Activated CD4-positive, alpha-beta T cell treated with anti-CD3 and anti-CD28 coated beads for 1 hour (primary cell): Measurements from ENCODE around the gene SBNO2.

ENCODE experiments used
- DNase-seq: peaks from one replicate; pipeline ENCODE4 v3.0.0-alpha.2; 2020

Gene SBNO2

DNA sequence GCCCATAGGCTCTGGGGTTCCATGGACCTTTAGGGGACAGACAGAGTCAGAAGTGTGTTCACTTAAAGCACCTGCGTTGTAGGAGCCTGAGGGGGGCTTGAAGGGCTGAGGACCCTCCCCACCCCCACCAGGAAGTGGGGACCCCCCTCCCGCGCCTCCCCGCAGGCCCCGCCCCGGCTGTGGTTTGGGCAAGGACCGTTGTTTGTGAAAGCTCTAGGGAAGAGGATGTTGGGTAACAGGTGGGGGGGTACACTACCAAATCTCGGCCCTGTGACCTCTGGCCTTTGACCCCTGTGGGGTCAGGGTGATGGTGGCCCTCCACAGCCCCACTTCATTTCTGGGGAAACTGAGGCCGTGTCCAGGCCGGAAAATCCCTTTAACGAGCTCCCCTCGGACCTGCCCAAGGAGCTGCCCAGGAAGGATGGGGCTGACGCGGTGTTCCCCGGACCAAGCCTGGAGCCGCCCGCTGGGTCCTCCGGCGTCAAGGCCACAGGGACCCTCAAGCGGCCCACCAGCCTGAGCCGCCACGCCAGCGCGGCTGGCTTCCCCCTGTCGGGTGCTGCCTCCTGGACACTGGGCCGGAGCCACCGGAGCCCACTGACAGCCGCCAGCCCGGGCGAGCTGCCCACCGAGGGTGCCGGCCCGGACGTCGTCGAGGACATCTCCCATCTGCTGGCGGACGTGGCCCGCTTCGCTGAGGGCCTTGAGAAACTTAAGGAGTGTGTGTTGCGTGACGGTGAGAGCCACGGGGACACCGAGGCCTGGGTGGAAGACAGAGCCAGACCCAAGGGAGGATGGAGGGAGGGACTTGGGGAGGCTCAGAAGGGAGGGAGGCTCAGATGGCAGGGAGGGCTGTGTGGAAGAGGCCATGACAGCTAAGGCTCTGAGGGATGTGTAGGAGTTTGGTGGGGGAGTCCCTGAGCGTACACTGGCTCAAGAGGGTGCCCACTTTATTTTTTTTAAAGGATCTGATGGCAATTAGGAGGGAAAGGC, 105.8 kb downstream of the SBNO2 start:
- peak; percentile 56 for DNase-seq

DNA sequence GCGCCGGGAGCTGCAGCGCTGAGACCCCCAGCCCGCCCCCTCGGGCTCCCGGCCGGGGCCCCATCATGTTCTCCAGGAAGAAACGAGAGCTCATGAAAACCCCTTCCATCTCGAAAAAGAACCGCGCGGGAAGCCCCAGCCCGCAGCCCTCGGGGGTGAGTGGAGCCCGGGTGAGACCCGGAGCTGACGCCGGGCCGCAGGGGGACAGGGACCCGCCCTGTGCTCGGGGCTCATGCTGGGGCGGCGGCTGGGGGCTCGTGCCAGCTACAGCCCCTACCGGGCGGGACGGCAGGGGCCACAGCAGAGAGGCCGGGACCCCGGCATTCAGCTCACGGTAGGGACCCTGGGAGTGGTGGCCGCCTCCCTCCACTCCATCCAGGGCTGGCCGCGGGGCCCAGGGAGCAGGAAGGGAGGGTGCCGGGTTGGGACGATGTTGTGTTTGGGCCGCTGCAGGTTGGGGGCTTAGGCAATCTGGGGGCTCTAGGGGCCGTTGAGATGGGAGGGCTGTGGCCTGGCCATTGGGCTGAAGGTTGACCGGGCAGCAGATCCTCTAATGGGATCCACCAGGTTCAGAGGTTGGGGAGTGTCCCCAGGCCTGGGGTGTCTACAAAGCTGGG, 106.6 kb downstream of the SBNO2 start:
- no peak for DNase-seq

DNA sequence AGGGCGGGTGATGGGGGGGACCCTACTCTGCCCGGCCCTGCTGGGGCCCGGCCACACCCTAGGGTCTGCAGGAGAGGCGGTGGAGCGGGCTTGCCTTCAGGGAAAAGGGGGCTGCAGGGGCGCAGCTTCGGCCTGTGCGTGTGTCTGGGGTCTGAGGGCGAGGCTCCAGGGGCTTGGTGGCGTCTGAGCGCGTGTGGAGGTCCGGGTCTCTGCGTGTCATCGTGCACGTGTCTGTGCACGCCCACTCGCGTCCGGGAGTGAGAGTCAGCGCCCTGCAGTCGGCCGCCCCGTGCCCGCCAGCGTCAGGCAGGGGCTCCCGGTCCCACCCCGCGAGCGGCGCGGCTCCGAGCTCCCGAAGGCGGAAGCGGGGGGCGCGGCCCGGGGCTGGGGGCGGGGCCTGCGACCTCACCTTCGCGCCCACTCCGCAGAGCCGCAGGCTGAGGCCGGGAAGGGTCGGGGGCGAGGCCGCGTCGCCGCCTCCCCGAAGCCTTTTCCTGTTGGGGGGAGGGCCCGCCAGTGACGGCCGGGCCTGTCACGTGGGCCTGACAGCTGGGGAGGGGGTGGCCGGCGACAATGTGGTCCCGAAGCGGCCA, 107.2 kb downstream of the SBNO2 start, which contains the start of gene ARHGAP45:
Gene ARHGAP45 (plus strand): TSS at position 420 of the 593 bp plus-strand sequence. CDS start 239 bp downstream, outside the sequence.
- peak; percentile 73 for DNase-seq

DNA sequence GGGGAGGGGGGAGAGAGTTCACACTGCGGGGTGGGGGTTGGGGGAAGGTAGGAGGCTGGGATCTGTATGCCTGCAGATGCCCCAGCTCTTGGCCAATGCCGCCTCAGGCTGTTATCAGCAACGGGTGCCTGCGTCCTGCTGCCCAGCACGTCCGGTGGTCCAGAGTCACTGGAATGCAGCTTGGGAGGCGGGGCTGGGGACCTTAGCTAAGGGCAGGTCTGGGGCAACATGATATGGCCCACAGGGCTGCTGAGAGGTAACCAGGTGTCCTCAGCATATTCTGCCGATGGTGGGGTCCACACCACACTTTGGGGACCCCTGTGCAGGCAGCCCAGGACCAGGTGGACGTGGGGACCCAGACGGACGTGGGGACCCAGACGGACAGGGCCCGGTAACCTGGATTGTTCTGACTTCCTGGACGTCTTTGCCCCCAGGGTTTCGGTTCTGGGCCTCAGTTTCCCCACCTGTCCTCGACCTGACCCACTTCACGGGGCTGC, 107.8 kb downstream of the SBNO2 start:
- DNase-seq = no peak

DNA sequence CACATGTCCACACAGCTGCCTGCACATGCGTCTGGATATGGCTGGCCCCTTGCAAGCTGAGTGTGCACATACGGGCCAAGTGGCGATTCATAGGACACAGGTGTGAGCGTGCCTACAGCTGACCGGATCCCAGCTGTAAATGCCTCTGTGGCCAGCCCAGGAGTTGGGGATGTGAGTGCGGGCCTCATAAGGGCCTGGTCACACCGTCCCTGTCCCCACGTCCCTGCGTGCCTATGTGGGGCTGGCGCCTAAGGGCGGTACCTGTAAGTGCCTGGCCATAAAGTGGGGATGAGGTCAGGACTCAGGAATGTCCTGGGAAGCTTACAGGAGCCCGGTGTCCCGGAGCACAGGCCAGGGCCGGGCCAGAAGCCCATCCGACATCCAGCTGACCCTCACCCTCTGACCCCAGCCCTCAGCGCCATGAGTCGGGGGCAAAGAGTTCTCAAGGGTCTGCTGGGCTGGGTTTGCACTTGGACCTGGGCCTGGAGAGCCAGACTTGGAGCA, 108.4 kb downstream of the SBNO2 start:
- DNase-seq = no peak

DNA sequence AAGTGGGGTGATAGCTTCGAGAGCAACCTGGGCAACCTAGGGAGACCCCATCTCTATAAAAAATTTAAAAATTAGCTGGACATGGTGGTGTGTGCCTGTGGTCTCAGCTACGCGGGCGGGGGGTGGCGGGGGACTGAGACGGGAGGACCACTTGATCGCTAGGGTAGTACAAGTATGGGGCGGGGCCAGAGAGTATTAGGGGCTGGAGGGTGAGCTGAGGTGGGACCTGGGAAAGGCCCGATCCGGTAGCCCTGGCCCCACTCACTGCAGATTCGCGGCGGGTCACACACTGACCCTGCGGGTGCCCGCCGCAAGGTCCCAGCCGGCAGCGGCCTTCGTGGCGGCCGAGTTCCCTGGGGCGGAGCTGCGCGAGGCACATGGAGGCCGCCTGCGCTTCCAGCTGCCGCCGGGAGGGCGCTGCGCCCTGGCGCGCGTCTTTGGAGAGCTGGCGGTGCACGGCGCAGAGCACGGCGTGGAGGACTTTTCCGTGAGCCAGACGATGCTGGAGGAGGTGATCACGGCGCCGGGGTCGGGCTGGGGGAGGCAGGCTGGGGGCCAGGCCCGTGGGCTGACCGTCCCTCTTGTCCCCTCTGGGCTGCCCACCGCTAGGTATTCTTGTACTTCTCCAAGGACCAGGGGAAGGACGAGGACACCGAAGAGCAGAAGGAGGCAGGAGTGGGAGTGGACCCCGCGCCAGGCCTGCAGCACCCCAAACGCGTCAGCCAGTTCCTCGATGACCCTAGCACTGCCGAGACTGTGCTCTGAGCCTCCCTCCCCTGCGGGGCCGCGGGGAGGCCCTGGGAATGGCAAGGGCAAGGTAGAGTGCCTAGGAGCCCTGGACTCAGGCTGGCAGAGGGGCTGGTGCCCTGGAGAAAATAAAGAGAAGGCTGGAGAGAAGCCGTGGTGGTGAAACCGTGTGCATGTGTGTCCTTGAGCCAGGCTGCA, 109.1 kb downstream of the SBNO2 start:
- DNase-seq = peak; percentile 66

DNA sequence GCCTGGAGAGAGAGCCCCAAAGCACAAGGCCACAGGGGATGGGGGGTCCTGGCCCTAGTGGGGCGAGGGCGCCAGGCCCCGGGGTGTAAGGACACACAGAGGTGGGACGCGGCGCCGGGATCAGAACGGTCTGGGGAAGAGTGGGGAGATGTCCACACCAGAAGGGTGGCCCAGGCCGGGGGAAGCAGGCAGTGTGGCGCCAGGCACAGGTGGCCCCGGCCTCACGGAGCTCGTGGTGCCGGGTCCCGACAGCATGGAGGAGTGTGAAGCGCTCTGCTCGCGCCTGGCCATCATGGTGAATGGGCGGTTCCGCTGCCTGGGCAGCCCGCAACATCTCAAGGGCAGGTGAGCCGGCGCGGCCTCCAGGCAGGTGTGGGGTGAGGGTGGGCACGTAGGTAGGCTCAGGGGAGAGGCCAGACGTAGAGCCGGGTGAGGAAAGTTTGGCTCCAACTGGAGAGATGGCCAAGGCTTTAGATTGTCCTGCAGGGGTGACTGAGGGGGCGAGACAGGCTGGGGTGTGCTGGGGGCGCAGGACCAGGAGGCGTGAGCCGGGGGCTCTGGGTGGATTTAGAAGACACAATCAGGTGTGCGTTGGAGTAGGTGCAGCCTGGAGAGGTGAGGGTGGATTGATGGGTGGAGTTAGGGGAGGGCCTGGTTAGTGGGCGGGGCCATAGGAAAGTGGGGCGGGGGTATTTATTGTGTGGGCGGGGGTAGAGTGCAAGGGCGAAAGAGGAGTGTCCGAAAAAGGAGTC, 110.0 kb downstream of the SBNO2 start:
- no peak for DNase-seq

DNA sequence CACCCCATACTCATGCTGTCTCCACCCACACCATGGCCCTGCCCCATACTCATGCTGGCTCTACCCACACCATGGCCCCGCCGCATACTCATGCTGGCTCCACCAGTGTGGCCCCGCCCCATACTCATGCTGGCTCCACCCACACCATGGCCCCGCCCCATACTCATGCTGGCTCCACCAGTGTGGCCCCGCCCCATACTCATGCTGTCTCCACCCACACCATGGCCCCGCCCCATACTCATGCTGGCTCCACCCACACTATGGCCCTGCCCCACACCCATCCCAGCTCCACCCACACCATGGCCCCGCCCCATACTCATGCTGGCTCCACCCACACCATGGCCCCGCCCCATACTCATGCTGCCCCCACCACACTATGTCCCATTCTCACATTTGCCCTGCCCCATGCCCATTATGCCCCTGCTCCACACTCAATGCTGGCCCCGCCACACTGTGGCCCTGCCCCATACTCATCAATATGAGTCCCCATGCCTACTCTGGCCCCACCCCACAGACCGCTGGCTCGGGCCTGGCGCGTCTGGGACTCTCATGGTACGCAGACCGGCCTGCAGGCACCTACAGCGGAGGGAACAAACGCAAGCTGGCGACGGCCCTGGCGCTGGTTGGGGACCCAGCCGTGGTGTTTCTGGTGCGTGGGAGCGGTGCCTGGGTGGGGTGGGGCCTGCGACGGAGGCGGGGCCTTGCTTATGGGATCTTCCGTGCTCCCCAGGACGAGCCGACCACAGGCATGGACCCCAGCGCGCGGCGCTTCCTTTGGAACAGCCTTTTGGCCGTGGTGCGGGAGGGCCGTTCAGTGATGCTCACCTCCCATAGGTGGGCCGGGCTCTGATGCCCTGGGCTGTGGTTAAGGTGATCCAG, 110.8 kb downstream of the SBNO2 start:
- peak; percentile 46 for DNase-seq

DNA sequence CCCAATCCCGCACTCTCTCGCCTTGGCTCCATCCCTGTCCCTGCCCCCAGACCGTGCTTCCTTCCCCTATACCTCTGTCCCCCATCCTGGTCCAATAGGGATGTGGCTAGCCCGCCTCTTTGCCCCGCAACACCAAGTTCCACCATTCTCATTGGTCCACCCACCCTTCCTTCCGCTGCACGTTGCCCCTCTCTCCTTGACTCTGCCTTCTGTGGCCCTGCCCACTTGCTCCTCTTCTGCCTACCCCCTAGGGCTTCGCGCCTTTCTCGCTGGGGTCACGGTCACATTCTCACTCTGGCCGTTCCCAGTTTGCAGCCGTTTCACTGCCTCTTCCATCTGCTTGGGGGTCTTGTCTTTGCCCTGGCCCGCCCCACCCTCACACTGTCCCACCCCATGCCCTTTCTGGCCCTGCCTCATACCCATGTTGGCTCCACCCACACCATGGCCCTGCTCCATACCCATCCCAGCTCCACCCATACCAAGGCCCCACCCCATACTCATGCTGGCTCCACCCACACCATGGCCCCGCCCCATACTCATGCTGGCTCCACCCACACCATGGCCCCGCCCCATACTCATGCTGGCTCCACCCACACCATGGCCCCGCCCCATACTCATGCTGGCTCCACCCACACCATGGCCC, 111.6 kb downstream of the SBNO2 start:
- no peak for DNase-seq

DNA sequence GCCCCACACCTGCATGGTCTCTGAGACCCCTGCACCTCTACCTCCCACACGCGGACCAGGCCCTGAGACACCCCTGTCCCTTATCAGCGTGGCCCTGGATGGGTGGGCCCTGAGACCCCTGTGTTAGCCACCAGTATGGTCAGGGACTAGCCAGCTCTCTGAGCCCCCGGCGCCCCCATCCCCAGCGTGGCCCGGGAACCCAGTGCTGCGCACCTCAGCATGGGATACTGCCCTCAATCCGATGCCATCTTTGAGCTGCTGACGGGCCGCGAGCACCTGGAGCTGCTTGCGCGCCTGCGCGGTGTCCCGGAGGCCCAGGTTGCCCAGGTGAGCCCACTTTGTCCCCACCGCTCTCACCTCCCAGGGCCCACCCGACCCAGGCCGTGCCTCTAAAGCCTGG, 112.1 kb downstream of the SBNO2 start:
- DNase-seq = no peak

DNA sequence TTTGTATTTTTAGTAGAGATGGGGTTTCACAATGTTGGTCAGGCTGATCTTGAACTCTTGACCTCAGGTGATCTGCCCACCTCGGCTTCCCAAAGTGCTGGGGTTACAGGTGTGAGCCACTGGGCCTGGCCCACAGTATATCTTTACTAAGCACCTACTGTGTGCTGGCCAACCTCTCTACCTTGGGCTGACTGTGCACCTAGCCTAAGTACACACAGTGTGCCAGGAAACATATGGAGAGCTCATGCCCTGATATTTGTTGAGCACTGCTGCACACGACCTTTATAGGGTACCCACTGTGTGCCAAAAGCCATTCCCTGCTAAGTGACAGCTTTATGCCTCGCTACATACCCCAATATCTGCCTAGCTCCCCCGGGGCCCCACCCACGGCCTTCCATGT, 113.4 kb downstream of the SBNO2 start:
- no peak for DNase-seq

DNA sequence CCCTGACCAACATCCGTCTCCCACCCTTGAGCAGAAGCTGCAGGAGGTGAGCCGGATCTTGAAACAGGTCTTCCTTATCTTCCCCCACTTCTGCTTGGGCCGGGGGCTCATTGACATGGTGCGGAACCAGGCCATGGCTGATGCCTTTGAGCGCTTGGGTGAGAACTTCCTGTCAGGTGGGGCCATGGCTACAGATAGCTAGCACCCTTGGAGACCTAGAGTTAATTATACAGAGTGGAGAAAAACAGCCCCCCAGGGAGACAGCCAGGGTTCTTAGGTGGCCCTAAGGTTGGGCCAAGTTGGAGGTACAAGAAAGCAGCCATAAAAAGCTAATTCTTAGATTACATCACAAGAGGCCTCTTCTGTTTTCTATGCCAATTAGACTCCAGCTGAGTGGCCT, 116.0 kb downstream of the SBNO2 start:
- no peak for DNase-seq
